ENCODE results near the gene SPTBN1.
"Not testable (repeated sequence)": the region's sequence is repeated elsewhere in the genome, so short reads cannot be mapped to it uniquely, and the experiment has no call there.

DNA sequence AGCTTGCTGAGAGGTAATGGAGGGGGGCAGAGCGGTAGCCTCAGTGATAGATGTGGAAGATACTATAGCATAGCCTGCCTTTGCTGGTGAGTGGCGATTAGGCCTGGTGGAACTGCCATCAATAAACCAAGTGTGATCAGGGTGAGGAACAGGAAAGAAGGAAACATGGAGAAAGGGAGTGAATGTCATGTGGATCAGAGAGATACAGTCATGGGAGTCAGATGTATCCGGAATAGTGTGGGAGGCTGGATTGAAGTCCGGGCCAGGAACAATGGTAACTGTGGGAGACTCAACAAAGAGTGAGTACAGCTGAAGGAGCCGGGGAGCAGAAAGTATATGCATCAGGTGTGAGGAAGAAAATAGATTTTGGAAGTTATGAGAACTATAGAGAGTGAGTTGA is 52.9 kb downstream of the SPTBN1 start:
- TF ChIP-seq, protein P1, sequence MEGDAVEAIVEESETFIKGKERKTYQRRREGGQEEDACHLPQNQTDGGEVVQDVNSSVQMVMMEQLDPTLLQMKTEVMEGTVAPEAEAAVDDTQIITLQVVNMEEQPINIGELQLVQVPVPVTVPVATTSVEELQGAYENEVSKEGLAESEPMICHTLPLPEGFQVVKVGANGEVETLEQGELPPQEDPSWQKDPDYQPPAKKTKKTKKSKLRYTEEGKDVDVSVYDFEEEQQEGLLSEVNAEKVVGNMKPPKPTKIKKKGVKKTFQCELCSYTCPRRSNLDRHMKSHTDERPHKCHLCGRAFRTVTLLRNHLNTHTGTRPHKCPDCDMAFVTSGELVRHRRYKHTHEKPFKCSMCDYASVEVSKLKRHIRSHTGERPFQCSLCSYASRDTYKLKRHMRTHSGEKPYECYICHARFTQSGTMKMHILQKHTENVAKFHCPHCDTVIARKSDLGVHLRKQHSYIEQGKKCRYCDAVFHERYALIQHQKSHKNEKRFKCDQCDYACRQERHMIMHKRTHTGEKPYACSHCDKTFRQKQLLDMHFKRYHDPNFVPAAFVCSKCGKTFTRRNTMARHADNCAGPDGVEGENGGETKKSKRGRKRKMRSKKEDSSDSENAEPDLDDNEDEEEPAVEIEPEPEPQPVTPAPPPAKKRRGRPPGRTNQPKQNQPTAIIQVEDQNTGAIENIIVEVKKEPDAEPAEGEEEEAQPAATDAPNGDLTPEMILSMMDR (conservative IDR thresholded peaks at IDR 0.05; ENCODE audit: low read depth in 2 of 2), result not testable (repeated sequence)
- not testable (repeated sequence) for TF ChIP-seq EZH2 (IDR thresholded peaks at IDR 0.05; ENCODE audit: low read depth, unreplicated experiment); POLR2AphosphoS5 (IDR thresholded peaks at IDR 0.05; ENCODE audit: low read depth); ZNF331 (CRISPR knock-in tag; IDR thresholded peaks at IDR 0.05; ENCODE audit: low read depth); CREB1 (CRISPR knock-in tag; IDR thresholded peaks at IDR 0.05; ENCODE audit: low read depth); EZH2phosphoT487 (IDR thresholded peaks at IDR 0.05; ENCODE audit: unreplicated experiment)
- TF ChIP-seq, protein P2, sequence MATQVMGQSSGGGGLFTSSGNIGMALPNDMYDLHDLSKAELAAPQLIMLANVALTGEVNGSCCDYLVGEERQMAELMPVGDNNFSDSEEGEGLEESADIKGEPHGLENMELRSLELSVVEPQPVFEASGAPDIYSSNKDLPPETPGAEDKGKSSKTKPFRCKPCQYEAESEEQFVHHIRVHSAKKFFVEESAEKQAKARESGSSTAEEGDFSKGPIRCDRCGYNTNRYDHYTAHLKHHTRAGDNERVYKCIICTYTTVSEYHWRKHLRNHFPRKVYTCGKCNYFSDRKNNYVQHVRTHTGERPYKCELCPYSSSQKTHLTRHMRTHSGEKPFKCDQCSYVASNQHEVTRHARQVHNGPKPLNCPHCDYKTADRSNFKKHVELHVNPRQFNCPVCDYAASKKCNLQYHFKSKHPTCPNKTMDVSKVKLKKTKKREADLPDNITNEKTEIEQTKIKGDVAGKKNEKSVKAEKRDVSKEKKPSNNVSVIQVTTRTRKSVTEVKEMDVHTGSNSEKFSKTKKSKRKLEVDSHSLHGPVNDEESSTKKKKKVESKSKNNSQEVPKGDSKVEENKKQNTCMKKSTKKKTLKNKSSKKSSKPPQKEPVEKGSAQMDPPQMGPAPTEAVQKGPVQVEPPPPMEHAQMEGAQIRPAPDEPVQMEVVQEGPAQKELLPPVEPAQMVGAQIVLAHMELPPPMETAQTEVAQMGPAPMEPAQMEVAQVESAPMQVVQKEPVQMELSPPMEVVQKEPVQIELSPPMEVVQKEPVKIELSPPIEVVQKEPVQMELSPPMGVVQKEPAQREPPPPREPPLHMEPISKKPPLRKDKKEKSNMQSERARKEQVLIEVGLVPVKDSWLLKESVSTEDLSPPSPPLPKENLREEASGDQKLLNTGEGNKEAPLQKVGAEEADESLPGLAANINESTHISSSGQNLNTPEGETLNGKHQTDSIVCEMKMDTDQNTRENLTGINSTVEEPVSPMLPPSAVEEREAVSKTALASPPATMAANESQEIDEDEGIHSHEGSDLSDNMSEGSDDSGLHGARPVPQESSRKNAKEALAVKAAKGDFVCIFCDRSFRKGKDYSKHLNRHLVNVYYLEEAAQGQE (IDR thresholded peaks at IDR 0.05; ENCODE audit: unreplicated experiment), result not testable (repeated sequence)
- TF ChIP-seq, protein P3, sequence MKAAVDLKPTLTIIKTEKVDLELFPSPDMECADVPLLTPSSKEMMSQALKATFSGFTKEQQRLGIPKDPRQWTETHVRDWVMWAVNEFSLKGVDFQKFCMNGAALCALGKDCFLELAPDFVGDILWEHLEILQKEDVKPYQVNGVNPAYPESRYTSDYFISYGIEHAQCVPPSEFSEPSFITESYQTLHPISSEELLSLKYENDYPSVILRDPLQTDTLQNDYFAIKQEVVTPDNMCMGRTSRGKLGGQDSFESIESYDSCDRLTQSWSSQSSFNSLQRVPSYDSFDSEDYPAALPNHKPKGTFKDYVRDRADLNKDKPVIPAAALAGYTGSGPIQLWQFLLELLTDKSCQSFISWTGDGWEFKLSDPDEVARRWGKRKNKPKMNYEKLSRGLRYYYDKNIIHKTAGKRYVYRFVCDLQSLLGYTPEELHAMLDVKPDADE (IDR thresholded peaks at IDR 0.05), result not testable (repeated sequence)

All from GM23338 (cell line).